Spleen (tissue), 11 donors: ENCODE results near the gene PSD2. TPM values are rescaled to one million over a fixed set of nuclear protein-coding genes. Genes with fewer than 3 reads are reported as not detected.

Experiments used
- DNase-seq: peaks from one replicate; pipeline ENCODE4 v3.0.0-alpha.2; 2020
- H3K27ac ChIP-seq, 8 donors: fragments of 200-600 bp; sonication (generic) in 7 of 8; 1 replicate in 4 of 8; 2 replicates in 4 of 8; pipeline versions ENCODE4 v1.5.0 to v1.8.0; 2016 to 2021; ENCODE audit warnings: inconsistent platforms in 4 of 8, mild to moderate bottlenecking in 4 of 8, moderate library complexity in 1 of 8
- H3K27me3 ChIP-seq, 7 donors: fragments of 200-600 bp; sonication (generic) in 6 of 7; replicated peaks in 1 of 7; 1 replicate in 4 of 7; 2 replicates in 3 of 7; pipeline versions ENCODE4 v1.5.0 to v1.8.0; 2016 to 2021; ENCODE audit warnings: inconsistent platforms in 3 of 7, mild to moderate bottlenecking in 1 of 7
- H3K36me3 ChIP-seq, 6 donors: fragments of 200-600 bp; sonication (generic) in 5 of 6; 1 replicate in 4 of 6; 2 replicates in 2 of 6; pipeline versions ENCODE4 v1.5.0 to v1.8.0; 2016 to 2021; ENCODE audit warnings: inconsistent platforms in 2 of 6
- H3K4me1 ChIP-seq, 6 donors: fragments of 200-600 bp; sonication (generic) in 5 of 6; 1 replicate in 3 of 6; 2 replicates in 3 of 6; pipeline versions ENCODE4 v1.5.0 to v1.8.0; 2016 to 2021; ENCODE audit warnings: inconsistent platforms in 3 of 6
- H3K4me3 ChIP-seq, 8 donors: fragments of 200-600 bp; sonication (generic) in 7 of 8; 1 replicate in 4 of 8; 2 replicates in 4 of 8; pipeline versions ENCODE4 v1.5.0 to v1.8.0; 2016 to 2021; ENCODE audit warnings: inconsistent platforms in 4 of 8, mild to moderate bottlenecking in 4 of 8, moderate library complexity in 2 of 8
- H3K9me3 ChIP-seq, 8 donors: fragments of 200-600 bp; sonication (generic) in 7 of 8; 1 replicate in 4 of 8; 2 replicates in 4 of 8; pipeline versions ENCODE4 v1.5.0 to v1.8.0; 2016 to 2021; ENCODE audit warnings: inconsistent platforms in 4 of 8
- POLR2A ChIP-seq, 3 donors: fragments of 450-650 bp; IDR thresholded peaks; one replicate each; pipeline ENCODE4 v1.5.1; 2017; ENCODE audit warnings: antibody characterized with exemption in 3 of 3, mild to moderate bottlenecking in 1 of 3
- POLR2AphosphoS5 ChIP-seq, 3 donors: sonication (generic); formaldehyde crosslinking; IDR thresholded peaks; one replicate each; pipeline ENCODE4 v1.5.1; 2017; ENCODE audit warnings: antibody characterized with exemption in 3 of 3
- WGBS, 5 donors: extraction: QIAGEN DNeasy Blood & Tissue Kit in 3 of 5; methylation state at CpG; one replicate each; pipeline versions ENCODE4 v1.1.5 to v1.1.7; 2013 to 2018; 5-methylcytosine and 5-hydroxymethylcytosine counted together
- intact Hi-C: fragments of 100-400 bp; cut with DNase I; formaldehyde crosslinking; loops from one replicate; pipeline ENCODE4 v1.15.0; 2023; ENCODE audit warnings: low total_unique reads
- polyA plus RNA-seq, 3 donors: library from polyadenylated mRNA; stranded (reverse); fragments of 200-250 nt; gene quantifications; one replicate each; pipeline ENCODE4 v1.2.1, GENCODE V29; 2013
- total RNA-seq, 7 donors: library from RNA; depleted of rRNA in 3 of 7; stranded (reverse); fragments of >200 nt in 3 of 7; fragmentation: NEBNext Ultra II Directional in 4 of 7; extraction: Animal tissue kit (Norgen Biotek cat#: 25700) in 4 of 7; gene quantifications; one replicate each; pipeline versions ENCODE4 v1.1.0 to v1.2.1, GENCODE V29; 2016 to 2021
- TF ChIP-seq, protein P1 (sequence below), 11 experiments: fragments of 200-600 bp in 7 of 11; fragments of 450-650 bp in 4 of 11; sonication (generic) in 4 of 11; IDR thresholded peaks in 8 of 11; conservative IDR thresholded peaks in 3 of 11; 1 replicate in 7 of 11; 2 replicates in 4 of 11; pipeline versions ENCODE4 v1.4.0 to v1.8.0; 2016 to 2021; ENCODE audit warnings: antibody characterized with exemption in 11 of 11, inconsistent platforms in 4 of 11, mild to moderate bottlenecking in 1 of 11
- donor health status: healthy with polysubstance abuse.
- donor health status: DM: no; HTN: no; CAD: no; lungs with moderate emphysema.
- donor health status: DM: no; HTN: no; CAD: no.
- donor health status: Bipolar disorder and iron deficiency.
- donor health status: healthy.
- donor health status: DM: no; HTN: no; CAD: no.
- donor health status: DM: yes; HTN: yes; CAD: no.

Gene PSD2
- total and polyA plus RNA-seq, 10 donors = 0.03 to 0.42 (median 0.21) TPM; not detected in 1

GRCh38 chr5:139872052-139872766 is 76.6 kb downstream of the PSD2 start:
- Histone ChIP-seq H3K4me1 (no peaks in the 10 kb centered on the region), H3K4me3 (no peak overlapping the region), H3K9me3 (peaks cover 0 to 6% (median 0%) of the 10 kb centered on the region in 8 donors), H3K27ac (no peak overlapping the region), H3K27me3 (peaks cover 0 to 8% (median 0%) of the 10 kb centered on the region in 7 donors), H3K36me3 (no peaks in the 10 kb centered on the region)
- WGBS, 5 donors = 71 to 83% (median 77%) methylated on average over 8 to 9 of the region's 9 CpGs
- intact Hi-C loops = no loop called here
- DNase-seq = no peak
- TF ChIP-seq POLR2A (IDR thresholded peaks at IDR 0.05) (no peak), POLR2AphosphoS5 (IDR thresholded peaks at IDR 0.05) (no peak)
- TF ChIP-seq, protein P1, sequence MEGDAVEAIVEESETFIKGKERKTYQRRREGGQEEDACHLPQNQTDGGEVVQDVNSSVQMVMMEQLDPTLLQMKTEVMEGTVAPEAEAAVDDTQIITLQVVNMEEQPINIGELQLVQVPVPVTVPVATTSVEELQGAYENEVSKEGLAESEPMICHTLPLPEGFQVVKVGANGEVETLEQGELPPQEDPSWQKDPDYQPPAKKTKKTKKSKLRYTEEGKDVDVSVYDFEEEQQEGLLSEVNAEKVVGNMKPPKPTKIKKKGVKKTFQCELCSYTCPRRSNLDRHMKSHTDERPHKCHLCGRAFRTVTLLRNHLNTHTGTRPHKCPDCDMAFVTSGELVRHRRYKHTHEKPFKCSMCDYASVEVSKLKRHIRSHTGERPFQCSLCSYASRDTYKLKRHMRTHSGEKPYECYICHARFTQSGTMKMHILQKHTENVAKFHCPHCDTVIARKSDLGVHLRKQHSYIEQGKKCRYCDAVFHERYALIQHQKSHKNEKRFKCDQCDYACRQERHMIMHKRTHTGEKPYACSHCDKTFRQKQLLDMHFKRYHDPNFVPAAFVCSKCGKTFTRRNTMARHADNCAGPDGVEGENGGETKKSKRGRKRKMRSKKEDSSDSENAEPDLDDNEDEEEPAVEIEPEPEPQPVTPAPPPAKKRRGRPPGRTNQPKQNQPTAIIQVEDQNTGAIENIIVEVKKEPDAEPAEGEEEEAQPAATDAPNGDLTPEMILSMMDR (IDR thresholded peaks at IDR 0.05 in 8 of 11, conservative IDR thresholded peaks at IDR 0.05 in 3 of 11) = no peak

DNA sequence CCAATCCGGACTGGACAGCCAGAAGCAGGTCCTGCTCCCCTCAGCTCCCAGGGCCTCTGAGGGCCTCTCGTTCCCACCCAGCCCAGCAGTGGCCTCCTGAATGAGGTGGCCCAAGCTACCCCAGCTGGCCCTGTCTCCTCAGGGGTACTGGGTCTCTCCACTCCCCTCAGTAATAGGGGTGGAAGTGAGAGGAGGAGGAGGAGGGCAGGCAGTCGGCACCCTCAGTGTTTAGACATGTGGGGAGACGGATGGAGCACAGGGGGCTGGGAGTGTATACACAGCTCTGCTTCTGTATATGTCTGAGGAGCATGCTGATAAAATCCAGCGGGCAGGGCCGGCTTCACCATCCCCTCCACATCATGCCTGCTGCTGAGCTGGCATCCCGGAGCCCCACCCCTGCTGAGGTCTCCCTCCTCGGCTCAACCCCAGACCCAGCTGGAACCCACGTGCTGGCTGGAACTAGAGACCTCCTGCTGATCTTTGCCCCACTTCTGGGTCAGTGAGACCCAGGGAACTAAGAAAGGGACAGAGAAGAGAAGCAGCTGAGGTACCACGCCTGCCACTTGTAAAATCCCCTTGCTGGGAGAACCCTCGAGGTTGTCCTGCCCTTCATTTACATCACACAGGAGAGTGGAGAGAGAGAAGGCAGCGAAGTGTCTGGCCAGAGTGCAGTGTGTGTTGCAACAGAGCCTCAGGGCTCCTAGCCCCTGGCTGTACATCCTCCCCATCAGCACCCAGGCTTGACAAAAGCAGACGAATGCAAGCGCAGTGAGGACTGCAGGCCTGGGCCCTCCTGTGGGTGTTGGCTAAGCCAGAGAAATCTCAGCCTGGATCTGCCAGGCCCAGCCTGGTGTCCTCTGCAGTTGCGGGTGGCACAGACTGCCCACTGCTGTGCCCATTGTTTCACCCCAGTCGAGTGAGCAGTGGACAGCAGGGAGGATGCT is 77.5 kb downstream of the PSD2 start:
- peaks cover 0 to 8% (median 0%) of the 10 kb centered on the region in 7 donors for H3K27me3 ChIP-seq
- intact Hi-C loops = no loop called here
- no peaks in the 10 kb centered on the region for H3K4me1 ChIP-seq
- no peak for DNase-seq
- peaks cover 0 to 6% (median 0%) of the 10 kb centered on the region in 8 donors for H3K9me3 ChIP-seq
- H3K36me3 ChIP-seq = no peaks in the 10 kb centered on the region
- no peak overlapping the region for H3K4me3 ChIP-seq
- H3K27ac ChIP-seq = no peak overlapping the region
- TF ChIP-seq POLR2AphosphoS5 (IDR thresholded peaks at IDR 0.05) (no peak), POLR2A (IDR thresholded peaks at IDR 0.05) (no peak)
- TF ChIP-seq, protein P1 (IDR thresholded peaks at IDR 0.05 in 8 of 11, conservative IDR thresholded peaks at IDR 0.05 in 3 of 11) = no peak
- 75 to 81% (median 80%) methylated on average over 11 to 16 of the region's 16 CpGs for WGBS, 5 donors

DNA sequence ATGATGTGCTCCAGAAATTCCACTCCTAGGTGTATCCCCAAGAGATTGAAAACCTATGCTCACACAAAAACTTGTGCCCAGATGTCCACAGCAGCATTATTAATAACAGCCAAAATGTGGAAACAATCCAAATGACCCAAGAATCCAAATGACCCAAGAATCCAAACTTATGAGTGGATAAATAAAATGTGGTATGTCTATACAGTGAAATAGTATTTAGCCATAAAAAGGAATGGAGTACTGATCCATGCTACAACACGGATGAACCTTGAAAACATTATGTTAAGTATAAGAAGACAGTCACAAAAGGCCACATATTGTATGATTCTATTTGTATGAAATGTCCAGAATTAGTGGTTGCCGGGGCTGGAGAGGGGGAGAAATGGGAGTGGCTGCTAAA is 80.3 kb downstream of the PSD2 start:
- DNase-seq = no peak
- Histone ChIP-seq H3K27ac (no peak overlapping the region), H3K27me3 (peaks cover 0 to 8% (median 0%) of the 10 kb centered on the region in 7 donors), H3K4me3 (no peak overlapping the region), H3K9me3 (peaks cover 0 to 6% (median 0%) of the 10 kb centered on the region in 8 donors), H3K4me1 (no peaks in the 10 kb centered on the region), H3K36me3 (peaks cover 0 to 4% (median 0%) of the 10 kb centered on the region in 6 donors)
- 67 to 93% (median 90%) methylated on average over 2 of the region's 2 CpGs for WGBS, 5 donors
- intact Hi-C loops = no loop called here
- TF ChIP-seq POLR2AphosphoS5 (IDR thresholded peaks at IDR 0.05) = no peak
- TF ChIP-seq POLR2A (IDR thresholded peaks at IDR 0.05) = no peak
- TF ChIP-seq, protein P1 (IDR thresholded peaks at IDR 0.05 in 8 of 11, conservative IDR thresholded peaks at IDR 0.05 in 3 of 11) = no peak
